Endothelial cell of umbilical vein (primary cell): Measurements from ENCODE around the gene CLDN1. TPM values are rescaled to one million over a fixed set of nuclear protein-coding genes. Genes with fewer than 3 reads are reported as not detected.
"Not testable (repeated sequence)": the region's sequence is repeated elsewhere in the genome, so short reads cannot be mapped to it uniquely, and the experiment has no call there.

Experiments
- BruUV-seq: library from RNA; stranded (reverse); fragments of 400-500 nt; replicated peaks from 2 replicates; lab custom pipeline; 2021; lab: Mats Ljungman, UMichigan
- CTCF ChIA-PET: fragments of 300-600, 350-600 bp; sonication (Branson Sonifier 250); formaldehyde crosslinking; loops from one replicate; lab custom pipeline; 2021; ENCODE audit warnings: antibody characterized with exemption, inconsistent platforms; lab: Charles Lee
- POLR2A ChIA-PET: fragments of 300-600, 350-600 bp; sonication (Branson Sonifier 250); formaldehyde crosslinking; loops from one replicate; lab custom pipeline; 2021; ENCODE audit warnings: antibody characterized with exemption, inconsistent platforms; lab: Charles Lee
- DNase-seq: peaks from one replicate; pipeline ENCODE4 v3.0.0-alpha.2; 2011; ENCODE audit warnings: low read depth, low spot score
- FAIRE-seq: peaks from 2 replicates; lab custom pipeline; 2011; peaks lifted over from hg19 to GRCh38; lab: Jason Lieb, UNC
- H2AFZ ChIP-seq: 2 replicates; pipeline ENCODE4 v1.6.0; 2012; ENCODE audit warnings: low read depth, low read length, control low read depth, inconsistent platforms
- H3K27ac ChIP-seq: 2 replicates; pipeline ENCODE4 v1.5.1; 2011; ENCODE audit warnings: low read depth, mild to moderate bottlenecking, control low read depth, low read length, moderate library complexity; ENCODE audit not compliant: insufficient read depth
- H3K27me3 ChIP-seq, 2 experiments: 2 replicates each; pipeline versions ENCODE4 v1.6.0 to v1.6.1; 2011; ENCODE audit warnings: low read length in 2 of 2, mixed read lengths in 1 of 2; ENCODE audit not compliant: control insufficient read depth in 2 of 2, insufficient read depth in 2 of 2
- H3K36me3 ChIP-seq, 2 experiments: 2 replicates in 1 of 2; 3 replicates in 1 of 2; pipeline ENCODE4 v1.5.1; 2011; ENCODE audit warnings: low read length in 2 of 2, mild to moderate bottlenecking in 1 of 2, moderate library complexity in 1 of 2; ENCODE audit not compliant: control insufficient read depth in 2 of 2, insufficient read depth in 2 of 2; ENCODE audit errors: extremely low read depth in 1 of 2
- H3K4me1 ChIP-seq: 3 replicates; pipeline ENCODE4 v1.5.1; 2011; ENCODE audit warnings: mild to moderate bottlenecking, low read length; ENCODE audit not compliant: control insufficient read depth, insufficient read depth; ENCODE audit errors: extremely low read depth
- H3K4me2 ChIP-seq: 2 replicates; pipeline ENCODE4 v1.6.1; 2011; ENCODE audit warnings: low read length, control low read depth, mixed read lengths; ENCODE audit not compliant: insufficient read depth
- H3K4me3 ChIP-seq, 3 experiments: fragments of 200-600 bp in 1 of 3; sonication (generic), shearing (Covaris generic) in 1 of 3; replicated peaks in 1 of 3; 2 replicates each; pipeline ENCODE4 v1.5.1; 2011 to 2016; ENCODE audit warnings: control low read depth in 3 of 3, low read length in 3 of 3, mild to moderate bottlenecking in 2 of 3, inconsistent platforms in 1 of 3, low read depth in 1 of 3, moderate library complexity in 1 of 3; ENCODE audit not compliant: insufficient read depth in 1 of 3
- H3K79me2 ChIP-seq: 2 replicates; pipeline ENCODE4 v1.6.0; 2012; ENCODE audit warnings: low read length, inconsistent platforms; ENCODE audit not compliant: control insufficient read depth, insufficient read depth
- H3K9ac ChIP-seq: replicated peaks from 2 replicates; pipeline ENCODE3; 2011; ENCODE audit warnings: low read length, control low read depth; ENCODE audit not compliant: insufficient read depth; ENCODE audit errors: extremely low read depth
- H3K9me1 ChIP-seq: replicated peaks from 3 replicates; pipeline ENCODE4 v1.6.0; 2011; ENCODE audit warnings: mild to moderate bottlenecking, low read length; ENCODE audit not compliant: control insufficient read depth, insufficient read depth; ENCODE audit errors: extremely low read depth
- H3K9me3 ChIP-seq: replicated peaks from 2 replicates; pipeline ENCODE4 v1.5.1; 2012; ENCODE audit warnings: low read length, inconsistent platforms; ENCODE audit not compliant: control insufficient read depth, insufficient read depth
- H4K20me1 ChIP-seq: replicated peaks from 2 replicates; pipeline ENCODE3; 2011; ENCODE audit warnings: mild to moderate bottlenecking, low read length; ENCODE audit not compliant: control insufficient read depth, insufficient read depth; ENCODE audit errors: extremely low read depth
- EZH2 ChIP-seq: IDR thresholded peaks from 2 replicates; pipeline ENCODE4 v1.6.1; 2012; ENCODE audit warnings: borderline replicate concordance, low read depth, mild to moderate bottlenecking, moderate library complexity, low read length, inconsistent platforms; ENCODE audit not compliant: severe bottlenecking
- FOS ChIP-seq: IDR thresholded peaks from 2 replicates; pipeline ENCODE4 v1.6.1; 2011; ENCODE audit warnings: mild to moderate bottlenecking, low read length, moderate library complexity, borderline replicate concordance; ENCODE audit not compliant: insufficient read depth
- GATA2 ChIP-seq: IDR thresholded peaks from 2 replicates; pipeline ENCODE4 v1.7.0; 2011; ENCODE audit warnings: low read depth, mild to moderate bottlenecking, moderate library complexity, mixed read lengths, low read length; ENCODE audit not compliant: insufficient read length, insufficient read depth
- JUN ChIP-seq: IDR thresholded peaks from 2 replicates; pipeline ENCODE4 v1.6.1; 2011; ENCODE audit warnings: borderline replicate concordance, low read depth; ENCODE audit not compliant: insufficient read length, insufficient read depth
- MYC ChIP-seq: IDR thresholded peaks from one replicate; pipeline ENCODE4 v1.6.1; 2011; ENCODE audit warnings: mild to moderate bottlenecking, low read depth, low read length
- POLR2A ChIP-seq: IDR thresholded peaks from 2 replicates; pipeline ENCODE4 v1.6.1; 2012; ENCODE audit warnings: low read depth, mild to moderate bottlenecking, control low read depth, low read length
- POLR2AphosphoS5 ChIP-seq: IDR thresholded peaks from 2 replicates; pipeline ENCODE4 v1.6.1; 2012; ENCODE audit warnings: low read depth, mild to moderate bottlenecking, control low read depth, low read length, moderate library complexity; ENCODE audit not compliant: insufficient read depth
- dilution Hi-C: fragments of 300-500 bp; cut with MboI; formaldehyde crosslinking; loops from one replicate; pipeline ENCODE4 v1.15.0; 2019; ENCODE audit warnings: low sequenced_read_pairs; ENCODE audit not compliant: extremely low pct_ligation_motif_present
- intact Hi-C: fragments of 100-400 bp; cut with micrococcal nuclease; formaldehyde crosslinking; loops from one replicate; pipeline ENCODE4 v1.10.0; 2022
- polyA plus RNA-seq, 4 experiments: library from polyadenylated mRNA; depleted of rRNA in 3 of 4; stranded (reverse) in 3 of 4; unstranded in 1 of 4; fragments of >200 nt; gene quantifications; 2 replicates each; pipeline versions ENCODE4 v1.2.1 to v1.2.3, GENCODE V29; 2011 to 2012; ENCODE audit warnings: missing spikeins in 1 of 4
- total RNA-seq: library from RNA; stranded (reverse); gene quantifications from 2 replicates; pipeline ENCODE4 v1.2.3, GENCODE V29; 2021
- TF ChIP-seq, protein P1 (sequence below), 2 donors: IDR thresholded peaks; 1 replicate in 1 of 2; 2 replicates in 1 of 2; pipeline ENCODE4 v1.5.1; 2011; ENCODE audit warnings: low read length in 2 of 2, mild to moderate bottlenecking in 2 of 2, moderate library complexity in 2 of 2, control low read depth in 1 of 2, inconsistent platforms in 1 of 2, low read depth in 1 of 2; ENCODE audit not compliant: insufficient read depth in 1 of 2; ENCODE audit errors: extremely low read depth in 1 of 2
- TF ChIP-seq, protein P2 (sequence below): IDR thresholded peaks from 2 replicates; pipeline ENCODE4 v1.6.1; 2011; ENCODE audit not compliant: insufficient read depth, insufficient read length

The CLDN1 gene
- total and polyA plus RNA-seq, 2 donors (not counting 3 experiments of a cell fraction or from before 2014, with no cell fraction given) = 0.27 to 0.32 TPM

DNA sequence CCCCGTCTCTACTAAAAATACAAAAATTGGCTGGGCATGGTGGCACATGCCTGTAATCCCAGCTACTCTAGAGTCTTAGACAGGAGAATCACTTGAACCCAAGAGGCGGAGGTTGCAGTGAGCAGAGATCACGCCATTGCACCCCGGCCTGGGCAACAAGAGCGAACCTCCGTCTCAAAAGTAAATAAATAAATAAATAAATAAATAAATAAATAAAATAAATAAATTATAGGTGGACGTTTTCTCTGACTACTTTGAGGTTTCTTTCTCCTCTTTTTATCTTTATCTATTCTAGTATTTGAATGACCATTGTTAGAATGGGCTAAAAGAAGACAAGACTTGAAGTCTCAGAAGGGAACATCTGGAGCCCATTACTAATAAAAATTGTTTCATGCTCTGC lies 54.8 kb downstream of the CLDN1 start:
- H3K4me1 ChIP-seq, H2AFZ ChIP-seq, FAIRE-seq, CTCF ChIA-PET, H3K27me3 ChIP-seq, H3K9me3 ChIP-seq, DNase-seq, H3K4me2 ChIP-seq, H3K4me3 ChIP-seq, H3K27ac ChIP-seq, BruUV-seq, H3K9me1 ChIP-seq, H3K9ac ChIP-seq, H3K79me2 ChIP-seq, H4K20me1 ChIP-seq, POLR2A ChIA-PET, dilution Hi-C loops, H3K36me3 ChIP-seq, intact Hi-C loops: not testable (repeated sequence)

DNA sequence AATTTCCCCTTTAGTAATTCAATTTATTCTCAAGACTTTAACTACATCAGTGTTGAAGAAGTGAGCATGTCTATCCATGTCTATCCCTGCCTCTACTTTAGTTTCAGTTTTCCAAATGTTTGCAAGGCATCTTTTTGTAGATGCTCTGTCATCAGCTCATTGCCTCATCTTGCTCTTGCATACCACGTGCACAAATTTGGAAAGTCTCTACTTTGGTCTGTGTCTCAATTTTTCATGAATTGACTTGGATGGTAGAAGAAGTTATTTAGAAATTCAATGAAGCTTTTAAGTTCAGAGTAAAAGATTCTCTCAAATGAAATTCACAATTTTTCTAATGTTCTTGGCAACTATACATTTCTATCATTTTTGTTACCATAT lies 55.3 kb downstream of the CLDN1 start:
- H3K79me2 ChIP-seq = no peaks in the 10 kb centered on the region
- H3K27me3 ChIP-seq = no peaks in the 10 kb centered on the region
- DNase-seq (no peak), FAIRE-seq (no peak)
- H3K4me1 ChIP-seq = no peaks in the 10 kb centered on the region
- no peak overlapping the region for H2AFZ ChIP-seq
- TF ChIP-seq, protein P1, sequence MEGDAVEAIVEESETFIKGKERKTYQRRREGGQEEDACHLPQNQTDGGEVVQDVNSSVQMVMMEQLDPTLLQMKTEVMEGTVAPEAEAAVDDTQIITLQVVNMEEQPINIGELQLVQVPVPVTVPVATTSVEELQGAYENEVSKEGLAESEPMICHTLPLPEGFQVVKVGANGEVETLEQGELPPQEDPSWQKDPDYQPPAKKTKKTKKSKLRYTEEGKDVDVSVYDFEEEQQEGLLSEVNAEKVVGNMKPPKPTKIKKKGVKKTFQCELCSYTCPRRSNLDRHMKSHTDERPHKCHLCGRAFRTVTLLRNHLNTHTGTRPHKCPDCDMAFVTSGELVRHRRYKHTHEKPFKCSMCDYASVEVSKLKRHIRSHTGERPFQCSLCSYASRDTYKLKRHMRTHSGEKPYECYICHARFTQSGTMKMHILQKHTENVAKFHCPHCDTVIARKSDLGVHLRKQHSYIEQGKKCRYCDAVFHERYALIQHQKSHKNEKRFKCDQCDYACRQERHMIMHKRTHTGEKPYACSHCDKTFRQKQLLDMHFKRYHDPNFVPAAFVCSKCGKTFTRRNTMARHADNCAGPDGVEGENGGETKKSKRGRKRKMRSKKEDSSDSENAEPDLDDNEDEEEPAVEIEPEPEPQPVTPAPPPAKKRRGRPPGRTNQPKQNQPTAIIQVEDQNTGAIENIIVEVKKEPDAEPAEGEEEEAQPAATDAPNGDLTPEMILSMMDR (IDR thresholded peaks at IDR 0.05; ENCODE audit: extremely low read depth in 1 of 2, insufficient read depth in 1 of 2, low read depth in 1 of 2, low read length in 2 of 2) = no peak
- no peak for TF ChIP-seq EZH2
- TF ChIP-seq GATA2 = no peak
- no peak for TF ChIP-seq POLR2AphosphoS5
- TF ChIP-seq, protein P2, sequence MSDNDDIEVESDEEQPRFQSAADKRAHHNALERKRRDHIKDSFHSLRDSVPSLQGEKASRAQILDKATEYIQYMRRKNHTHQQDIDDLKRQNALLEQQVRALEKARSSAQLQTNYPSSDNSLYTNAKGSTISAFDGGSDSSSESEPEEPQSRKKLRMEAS = no peak
- no peak for TF ChIP-seq POLR2A
- TF ChIP-seq MYC = no peak
- no peak for TF ChIP-seq JUN
- no peak for TF ChIP-seq FOS
- H3K4me3 ChIP-seq = no peak overlapping the region
- ChIA-PET POLR2A (no interaction called here), CTCF (no interaction called here)
- H3K9me3 ChIP-seq = no peaks in the 10 kb centered on the region
- no peak overlapping the region for H3K9ac ChIP-seq
- no peak overlapping the region for H3K4me2 ChIP-seq
- H3K36me3 ChIP-seq = no peaks in the 10 kb centered on the region
- no peaks in the 10 kb centered on the region for H3K9me1 ChIP-seq
- no peaks in the 10 kb centered on the region for H4K20me1 ChIP-seq
- BruUV-seq = no TSS peak
- no peak overlapping the region for H3K27ac ChIP-seq
- dilution Hi-C loops = no loop called here
- intact Hi-C loops = no loop called here
